Naive thymus-derived CD4-positive, alpha-beta T cell (primary cell): Measurements from ENCODE around the gene SLC4A1AP. TPM values are rescaled to one million over a fixed set of nuclear protein-coding genes. Genes with fewer than 3 reads are reported as not detected.
"Not testable (repeated sequence)": the region's sequence is repeated elsewhere in the genome, so short reads cannot be mapped to it uniquely, and the experiment has no call there.

ENCODE experiments used
- ATAC-seq: fragments of 150-1000 bp; cut with Tn5 transposase; 2 replicates; pipeline ENCODE4 v1.10.0; 2021; ENCODE audit warnings: mild to moderate bottlenecking, moderate library complexity
- CTCF ChIA-PET: fragments of 350-600 bp; sonication (Branson Sonifier 250); formaldehyde crosslinking; loops from one replicate; lab custom pipeline; 2021; ENCODE audit warnings: antibody characterized with exemption; lab: Charles Lee
- POLR2A ChIA-PET: fragments of 350-600 bp; sonication (Branson Sonifier 250); formaldehyde crosslinking; loops from one replicate; lab custom pipeline; 2021; ENCODE audit warnings: antibody characterized with exemption, inconsistent platforms; lab: Charles Lee
- DNase-seq, 9 donors: peaks; one replicate each; pipeline versions ENCODE4 v3.0.0 to v3.0.0-alpha.2; 2020 to 2022; ENCODE audit warnings: mixed read lengths in 1 of 9
- H3K27ac ChIP-seq: one replicate; pipeline ENCODE4 v1.7.0; 2013; ENCODE audit warnings: mild to moderate bottlenecking, low read depth, low read length, moderate library complexity
- H3K27me3 ChIP-seq, 2 donors: one replicate each; pipeline ENCODE4 v1.7.0; 2013; ENCODE audit warnings: low read length in 2 of 2, mild to moderate bottlenecking in 2 of 2, moderate library complexity in 2 of 2; ENCODE audit not compliant: control insufficient read depth in 2 of 2, insufficient read depth in 2 of 2
- H3K36me3 ChIP-seq, 3 experiments: 1 replicate in 2 of 3; 2 replicates in 1 of 3; pipeline ENCODE4 v1.7.0; 2013; ENCODE audit warnings: low read length in 3 of 3, mild to moderate bottlenecking in 3 of 3, moderate library complexity in 1 of 3; ENCODE audit not compliant: insufficient read depth in 3 of 3, control insufficient read depth in 2 of 3
- H3K4me1 ChIP-seq, 2 donors: one replicate each; pipeline ENCODE4 v1.7.0; 2013; ENCODE audit warnings: low read length in 2 of 2, mild to moderate bottlenecking in 2 of 2, moderate library complexity in 1 of 2; ENCODE audit not compliant: control insufficient read depth in 2 of 2, insufficient read depth in 2 of 2
- H3K4me3 ChIP-seq: 2 replicates; pipeline ENCODE4 v1.7.0; 2013; ENCODE audit warnings: mild to moderate bottlenecking, low read length
- H3K9me3 ChIP-seq, 3 experiments: 1 replicate in 2 of 3; 2 replicates in 1 of 3; pipeline ENCODE4 v1.7.0; 2013; ENCODE audit warnings: low read length in 3 of 3; ENCODE audit not compliant: control insufficient read depth in 2 of 3
- H3K27ac Mint-ChIP-seq, 9 donors: one replicate each; pipeline ENCODE4 v1.8.0; 2020 to 2022; ENCODE audit warnings: mixed read lengths in 9 of 9, mild to moderate bottlenecking in 8 of 9, moderate library complexity in 5 of 9, inconsistent platforms in 2 of 9
- H3K27me3 Mint-ChIP-seq, 5 donors: one replicate each; pipeline ENCODE4 v1.8.0; 2021 to 2022; ENCODE audit warnings: mixed read lengths in 5 of 5, mild to moderate bottlenecking in 1 of 5
- H3K36me3 Mint-ChIP-seq, 5 donors: one replicate each; pipeline ENCODE4 v1.8.0; 2020 to 2022; ENCODE audit warnings: mixed read lengths in 5 of 5, mild to moderate bottlenecking in 3 of 5, inconsistent platforms in 1 of 5
- H3K4me1 Mint-ChIP-seq, 7 donors: one replicate each; pipeline ENCODE4 v1.8.0; 2020 to 2022; ENCODE audit warnings: mixed read lengths in 7 of 7, mild to moderate bottlenecking in 3 of 7, inconsistent platforms in 1 of 7
- H3K4me3 Mint-ChIP-seq, 10 donors: one replicate each; pipeline ENCODE4 v1.8.0; 2020 to 2022; ENCODE audit warnings: mild to moderate bottlenecking in 10 of 10, mixed read lengths in 10 of 10, moderate library complexity in 6 of 10, inconsistent platforms in 2 of 10
- H3K9me3 Mint-ChIP-seq, 11 donors: one replicate each; pipeline ENCODE4 v1.8.0; 2020 to 2022; ENCODE audit warnings: mixed read lengths in 11 of 11, mild to moderate bottlenecking in 4 of 11, inconsistent platforms in 1 of 11, moderate library complexity in 1 of 11
- intact Hi-C, 2 donors: fragments of 100-400 bp; cut with micrococcal nuclease; formaldehyde crosslinking; loops; one replicate each; pipeline ENCODE4 v1.15.1; 2023
- polyA plus RNA-seq, 2 donors: library from polyadenylated mRNA; unstranded; fragments of 300-500 nt; fragmentation: Illumina TruSeq; gene quantifications; one replicate each; pipeline ENCODE4 v1.2.3, GENCODE V29; 2021
- total RNA-seq, 6 experiments: library from RNA in 5 of 6; stranded (reverse) in 5 of 6; gene quantifications; 1 replicate in 5 of 6; 2 replicates in 1 of 6; pipeline ENCODE4 v1.2.3 and lab custom pipeline; 2021 to 2026

SLC4A1AP gene
- total and polyA plus RNA-seq, 7 experiments from 2014 or later, result 14.7 to 37.6 (median 24.7) TPM

- H3K36me3 Mint-ChIP-seq, result peaks cover 7 to 26% (median 17%) of the 10 kb centered on the region in 5 donors
- CTCF ChIA-PET, result interaction anchor here (0.6 to 3.3 kb wide), 23 partner anchors 8 to 822 kb away, joined by 3 to 15 read pairs (median 3); partner anchors contain the start of gene NRBP1
These were observed 19.8 kb downstream of the SLC4A1AP start for GRCh38 chr2:27683390-27684071.

GRCh38 chr2:27685006-27685405 is 21.3 kb downstream of the SLC4A1AP start:
- intact Hi-C loops, H3K27ac ChIP-seq, DNase-seq, H3K9me3 Mint-ChIP-seq, H3K4me3 ChIP-seq, H3K9me3 ChIP-seq, H3K27me3 ChIP-seq, H3K27me3 Mint-ChIP-seq: not testable (repeated sequence)
- Histone ChIP-seq H3K4me1 (peaks cover 0 to 28% of the 10 kb centered on the region in 2 donors), H3K36me3 (peaks cover 0 to 54% (median 18%) of the 10 kb centered on the region in 3 experiments)
- H3K36me3 Mint-ChIP-seq, result peaks cover 4 to 26% (median 17%) of the 10 kb centered on the region in 5 donors
- ChIA-PET POLR2A (interaction anchor here (1.3 kb wide), 1 partner anchor 22 kb away, joined by 5 read pairs; the partner anchor contains the start of genes SLC4A1AP and SUPT7L), CTCF (interaction anchor here (0.6 to 1.5 kb wide), 3 partner anchors 51 to 626 kb away, joined by 4 to 5 read pairs (median 4); no protein-coding TSS in a partner anchor)
- peaks cover 5 to 25% (median 13%) of the 10 kb centered on the region in 7 donors for H3K4me1 Mint-ChIP-seq
- peak overlapping the region in 5 of 9 donors; percentile 14 to 76 (median 63) for H3K27ac Mint-ChIP-seq
- H3K4me3 Mint-ChIP-seq, result peak overlapping the region in 2 of 10 donors; percentile 37 to 40
- peak; percentile 36 for ATAC-seq

More at GRCh38 chr2:27683390-27684071, 19.8 kb downstream of the SLC4A1AP start:
- DNase-seq, result peak; percentile 54 to 90 (median 82)
- Histone ChIP-seq H3K27me3 (no peaks in the 10 kb centered on the region), H3K36me3 (peaks cover 0 to 64% (median 25%) of the 10 kb centered on the region in 3 experiments), H3K4me1 (peaks cover 0 to 28% of the 10 kb centered on the region in 2 donors), H3K4me3 (no peak overlapping the region), H3K27ac (no peak overlapping the region), H3K9me3 (no peaks in the 10 kb centered on the region)
- peak; percentile 98 for ATAC-seq
- Mint-ChIP-seq H3K27me3 (no peaks in the 10 kb centered on the region), H3K4me3 (peak overlapping the region in 1 of 10 donors; percentile 35), H3K27ac (peak overlapping the region; percentile 35 to 78 (median 66)), H3K9me3 (no peaks in the 10 kb centered on the region), H3K4me1 (peaks cover 5 to 25% (median 13%) of the 10 kb centered on the region in 7 donors)
- POLR2A ChIA-PET, result interaction anchor here (0.8 to 1.5 kb wide), 7 partner anchors 18 to 274 kb away, joined by 3 to 5 read pairs (median 3); partner anchors contain the start of genes NRBP1, PPM1G, SLC4A1AP and SUPT7L
- intact Hi-C loops, result loop anchor here (1.0 to 5.0 kb wide), 6 partner anchors 20 to 769 kb away; partner anchors contain the start of genes SLC4A1AP (in 2 of the 2), SUPT7L (in 2 of the 2), IFT172 (in 1 of the 2) and PPM1G (in 1 of the 2)

- Mint-ChIP-seq H3K27me3 (no peaks in the 10 kb centered on the region), H3K27ac (peak overlapping the region in 2 of 9 donors; percentile 63 to 76), H3K4me3 (peak overlapping the region in 1 of 10 donors; percentile 37), H3K36me3 (peaks cover 4 to 27% (median 18%) of the 10 kb centered on the region in 5 donors), H3K9me3 (no peaks in the 10 kb centered on the region), H3K4me1 (peaks cover 5 to 25% (median 13%) of the 10 kb centered on the region in 7 donors)
- Histone ChIP-seq H3K4me1 (peaks cover 0 to 28% of the 10 kb centered on the region in 2 donors), H3K36me3 (peaks cover 0 to 50% (median 17%) of the 10 kb centered on the region in 3 experiments), H3K9me3 (no peaks in the 10 kb centered on the region), H3K27ac (no peak overlapping the region), H3K4me3 (no peak overlapping the region), H3K27me3 (no peaks in the 10 kb centered on the region)
- intact Hi-C loops, result no loop called here
- DNase-seq (no peak), ATAC-seq (no peak)
- POLR2A ChIA-PET, result no interaction called here
- CTCF ChIA-PET, result no interaction called here
These were observed 21.9 kb downstream of the SLC4A1AP start for GRCh38 chr2:27685577-27685976.

GRCh38 chr2:27687232-27687631 is 23.5 kb downstream of the SLC4A1AP start:
- H3K27ac Mint-ChIP-seq, result no peak overlapping the region
- no peak overlapping the region for H3K4me3 ChIP-seq
- POLR2A ChIA-PET, result interaction anchor here (0.6 kb wide), 1 partner anchor 878 kb away, joined by 4 read pairs; no protein-coding TSS in a partner anchor
- ATAC-seq (no peak), DNase-seq (no peak)
- intact Hi-C loops, result no loop called here
- H3K27ac ChIP-seq, result no peak overlapping the region
- no peak overlapping the region for H3K4me3 Mint-ChIP-seq
- no peaks in the 10 kb centered on the region for H3K9me3 Mint-ChIP-seq
- no peaks in the 10 kb centered on the region for H3K9me3 ChIP-seq
- no peaks in the 10 kb centered on the region for H3K27me3 ChIP-seq
- H3K4me1 Mint-ChIP-seq, result peaks cover 5 to 26% (median 13%) of the 10 kb centered on the region in 7 donors
- peaks cover 0 to 28% of the 10 kb centered on the region in 2 donors for H3K4me1 ChIP-seq
- H3K36me3 Mint-ChIP-seq, result peaks cover under 1 to 35% (median 22%) of the 10 kb centered on the region in 5 donors
- peaks cover 0 to 38% (median 17%) of the 10 kb centered on the region in 3 experiments for H3K36me3 ChIP-seq
- no peaks in the 10 kb centered on the region for H3K27me3 Mint-ChIP-seq
- CTCF ChIA-PET, result interaction anchor here (0.6 to 0.7 kb wide), 2 partner anchors 9 to 39 kb away, joined by 4 to 5 read pairs; no protein-coding TSS in a partner anchor

GRCh38 chr2:27689424-27689823 is 25.7 kb downstream of the SLC4A1AP start:
- no peak for DNase-seq
- H3K27ac ChIP-seq, result no peak overlapping the region
- no peaks in the 10 kb centered on the region for H3K27me3 Mint-ChIP-seq
- ChIA-PET CTCF (interaction anchor here (3.1 kb wide), 1 partner anchor 15 kb away, joined by 10 read pairs; no protein-coding TSS in a partner anchor), POLR2A (no interaction called here)
- H3K36me3 ChIP-seq, result peaks cover 0 to 31% (median 17%) of the 10 kb centered on the region in 3 experiments
- H3K4me3 Mint-ChIP-seq, result no peak overlapping the region
- ATAC-seq, result no peak
- H3K4me1 Mint-ChIP-seq, result peaks cover 0 to 17% (median 7%) of the 10 kb centered on the region in 7 donors
- H3K4me3 ChIP-seq, result no peak overlapping the region
- peaks cover 0 to 17% of the 10 kb centered on the region in 2 donors for H3K4me1 ChIP-seq
- no peaks in the 10 kb centered on the region for H3K9me3 ChIP-seq
- no peaks in the 10 kb centered on the region for H3K27me3 ChIP-seq
- H3K9me3 Mint-ChIP-seq, result no peaks in the 10 kb centered on the region
- peaks cover 5 to 44% (median 19%) of the 10 kb centered on the region in 5 donors for H3K36me3 Mint-ChIP-seq
- H3K27ac Mint-ChIP-seq, result no peak overlapping the region
- intact Hi-C loops, result no loop called here

GRCh38 chr2:27690052-27690451 is 26.4 kb downstream of the SLC4A1AP start:
- ATAC-seq (no peak), DNase-seq (no peak)
- Histone ChIP-seq H3K4me3 (no peak overlapping the region), H3K27ac (no peak overlapping the region), H3K9me3 (no peaks in the 10 kb centered on the region), H3K27me3 (no peaks in the 10 kb centered on the region), H3K4me1 (peaks cover 0 to 14% of the 10 kb centered on the region in 2 donors), H3K36me3 (peaks cover 0 to 28% (median 11%) of the 10 kb centered on the region in 3 experiments)
- Mint-ChIP-seq H3K27me3 (no peaks in the 10 kb centered on the region), H3K36me3 (peaks cover 5 to 41% (median 18%) of the 10 kb centered on the region in 5 donors), H3K4me1 (peaks cover 0 to 10% (median 5%) of the 10 kb centered on the region in 7 donors), H3K4me3 (no peak overlapping the region), H3K27ac (no peak overlapping the region), H3K9me3 (no peaks in the 10 kb centered on the region)
- ChIA-PET CTCF (interaction anchor here (0.6 to 3.4 kb wide), 3 partner anchors 7 to 19 kb away, joined by 3 to 15 read pairs (median 10); no protein-coding TSS in a partner anchor), POLR2A (no interaction called here)
- intact Hi-C loops, result no loop called here
